C1 segment of cervical spinal cord (tissue), 14 donors: ENCODE measurements around the gene WWOX.

Experiments
- DNase-seq, 14 donors: peaks; one replicate each; lab custom pipeline; 2025; lab: John Stamatoyannopoulos, UW

Gene WWOX

GRCh38 chr16:78892951-78893733 lies 793.7 kb downstream of the WWOX start:
- no peak for DNase-seq

- no peak for DNase-seq
These were observed 795.4 kb downstream of the WWOX start for GRCh38 chr16:78894886-78895285.

- DNase-seq = no peak
These were observed 796.2 kb downstream of the WWOX start for GRCh38 chr16:78895681-78896080.

- no peak for DNase-seq
These were observed 796.8 kb downstream of the WWOX start for GRCh38 chr16:78896280-78896679.

GRCh38 chr16:78897299-78897698 lies 797.8 kb downstream of the WWOX start:
- DNase-seq = no peak

GRCh38 chr16:78900044-78900811 lies 800.8 kb downstream of the WWOX start:
- no peak for DNase-seq

GRCh38 chr16:78900966-78901365 lies 801.5 kb downstream of the WWOX start:
- DNase-seq = no peak

- no peak for DNase-seq
These were observed 802.9 kb downstream of the WWOX start for GRCh38 chr16:78902321-78902720.

GRCh38 chr16:78903237-78903636 lies 803.8 kb downstream of the WWOX start:
- no peak for DNase-seq

GRCh38 chr16:78903843-78904242 lies 804.4 kb downstream of the WWOX start:
- DNase-seq = no peak

- DNase-seq = no peak
These were observed 806.7 kb downstream of the WWOX start for GRCh38 chr16:78906135-78906534.

- DNase-seq = no peak
These were observed 809.8 kb downstream of the WWOX start for GRCh38 chr16:78909226-78909625.

GRCh38 chr16:78915811-78916345 lies 816.4 kb downstream of the WWOX start:
- no peak for DNase-seq

GRCh38 chr16:78916928-78917545 lies 817.6 kb downstream of the WWOX start:
- no peak for DNase-seq

GRCh38 chr16:78918805-78919305 lies 819.4 kb downstream of the WWOX start:
- no peak for DNase-seq

- no peak for DNase-seq
These were observed 820.4 kb downstream of the WWOX start for GRCh38 chr16:78919852-78920251.

GRCh38 chr16:78920621-78921020 lies 821.2 kb downstream of the WWOX start:
- peak in 1 of 14 donors; percentile 28 for DNase-seq

GRCh38 chr16:78925083-78925767 lies 825.8 kb downstream of the WWOX start:
- DNase-seq = peak in 1 of 14 donors; percentile 1

GRCh38 chr16:78926723-78927210 lies 827.3 kb downstream of the WWOX start:
- no peak for DNase-seq

GRCh38 chr16:78927766-78928165 lies 828.3 kb downstream of the WWOX start:
- no peak for DNase-seq

- DNase-seq = no peak
These were observed 830.4 kb downstream of the WWOX start for GRCh38 chr16:78929841-78930240.
